GM21717 (cell line): ENCODE data around the gene SLC2A4RG.

ENCODE experiments used
- ATAC-seq: cut with Tn5 transposase; IDR thresholded peaks from one replicate; pipeline ENCODE4 v1.9.1; 2021; ENCODE audit warnings: mild to moderate bottlenecking, moderate library complexity; ENCODE audit not compliant: unreplicated experiment

Gene SLC2A4RG

GRCh38 chr20:63739130-63740069 is at the start of gene SLC2A4RG:
Gene SLC2A4RG (plus strand): TSS chr20:63739776. CDS start chr20:63739913, 137 bp downstream.
- ATAC-seq: peak; percentile 30

- no peak for ATAC-seq
These were observed 49.3 kb upstream of the SLC2A4RG start for GRCh38 chr20:63690003-63690897.

GRCh38 chr20:63690898-63691710 is 48.5 kb upstream of the SLC2A4RG start:
- no peak for ATAC-seq

GRCh38 chr20:63691711-63692435 is 47.7 kb upstream of the SLC2A4RG start:
- ATAC-seq: no peak

DNA sequence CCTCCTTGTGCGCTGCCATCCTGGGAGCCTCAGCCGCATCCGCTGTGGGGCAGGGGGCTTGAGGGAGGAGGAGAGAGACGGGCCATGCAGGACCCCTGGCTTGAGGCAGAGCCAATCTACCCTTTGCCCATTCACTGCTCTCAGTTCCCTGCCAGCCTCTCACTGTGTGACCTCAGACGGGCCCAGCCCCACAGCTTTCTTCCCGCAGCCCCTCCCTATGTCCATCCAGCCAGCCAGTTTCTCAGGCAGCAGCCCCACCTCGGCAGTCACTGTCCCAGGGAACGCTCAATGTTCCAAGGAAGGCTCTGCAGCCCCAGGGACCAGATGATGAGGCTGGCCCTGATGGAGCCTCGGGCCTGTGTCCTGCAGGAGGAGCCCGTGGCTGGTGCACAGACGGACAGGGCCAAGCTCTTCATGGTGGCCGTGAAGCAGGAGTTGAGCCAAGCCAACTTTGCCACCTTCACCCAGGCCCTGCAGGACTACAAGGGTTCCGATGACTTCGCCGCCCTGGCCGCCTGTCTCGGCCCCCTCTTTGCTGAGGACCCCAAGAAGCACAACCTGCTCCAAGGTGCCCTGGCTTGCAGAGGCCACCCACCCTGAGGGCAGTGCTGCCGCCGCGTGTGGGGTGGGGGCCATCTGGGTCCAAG is 47.0 kb upstream of the SLC2A4RG start:
- no peak for ATAC-seq

GRCh38 chr20:63693083-63693732 is 46.4 kb upstream of the SLC2A4RG start:
- no peak for ATAC-seq

DNA sequence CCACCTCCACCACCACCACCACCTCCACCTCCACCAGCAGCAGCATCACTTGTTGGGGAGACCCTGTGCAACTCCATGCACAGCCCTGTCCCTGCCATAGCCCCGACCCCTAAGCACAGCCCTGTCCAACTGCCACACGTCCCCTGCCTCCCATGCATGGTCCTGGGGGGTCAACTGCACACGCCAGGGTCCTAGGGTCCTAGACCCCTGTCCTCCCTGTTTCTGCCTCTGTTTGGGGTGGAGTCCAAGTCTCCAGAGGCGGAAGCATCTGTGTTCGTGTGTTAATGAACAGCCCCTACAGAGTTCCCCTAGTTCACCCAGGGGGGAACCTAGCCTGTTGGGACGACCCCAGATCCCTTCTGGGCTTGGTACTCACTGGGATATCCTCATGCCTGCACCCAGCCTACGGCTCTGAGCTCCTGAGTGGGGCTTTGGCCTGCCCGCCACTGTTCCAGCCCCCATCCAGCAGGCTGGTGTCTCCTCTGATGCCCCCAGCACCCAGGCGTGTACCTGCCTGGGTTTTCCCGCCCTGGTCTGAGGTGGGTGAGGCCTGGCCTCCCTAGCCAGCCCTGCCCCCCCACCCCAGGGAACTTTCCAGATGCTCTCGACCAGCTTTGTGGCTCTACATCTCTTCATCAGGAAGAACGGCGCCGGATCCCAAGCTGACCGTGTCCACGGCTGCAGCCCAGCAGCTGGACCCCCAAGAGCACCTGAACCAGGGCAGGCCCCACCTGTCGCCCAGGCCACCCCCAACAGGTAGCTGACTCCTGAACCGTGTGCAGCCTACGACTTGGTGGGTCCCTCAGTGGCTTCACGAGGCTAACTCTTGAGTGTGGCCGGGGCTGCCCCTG is 45.6 kb upstream of the SLC2A4RG start:
- ATAC-seq: no peak

DNA sequence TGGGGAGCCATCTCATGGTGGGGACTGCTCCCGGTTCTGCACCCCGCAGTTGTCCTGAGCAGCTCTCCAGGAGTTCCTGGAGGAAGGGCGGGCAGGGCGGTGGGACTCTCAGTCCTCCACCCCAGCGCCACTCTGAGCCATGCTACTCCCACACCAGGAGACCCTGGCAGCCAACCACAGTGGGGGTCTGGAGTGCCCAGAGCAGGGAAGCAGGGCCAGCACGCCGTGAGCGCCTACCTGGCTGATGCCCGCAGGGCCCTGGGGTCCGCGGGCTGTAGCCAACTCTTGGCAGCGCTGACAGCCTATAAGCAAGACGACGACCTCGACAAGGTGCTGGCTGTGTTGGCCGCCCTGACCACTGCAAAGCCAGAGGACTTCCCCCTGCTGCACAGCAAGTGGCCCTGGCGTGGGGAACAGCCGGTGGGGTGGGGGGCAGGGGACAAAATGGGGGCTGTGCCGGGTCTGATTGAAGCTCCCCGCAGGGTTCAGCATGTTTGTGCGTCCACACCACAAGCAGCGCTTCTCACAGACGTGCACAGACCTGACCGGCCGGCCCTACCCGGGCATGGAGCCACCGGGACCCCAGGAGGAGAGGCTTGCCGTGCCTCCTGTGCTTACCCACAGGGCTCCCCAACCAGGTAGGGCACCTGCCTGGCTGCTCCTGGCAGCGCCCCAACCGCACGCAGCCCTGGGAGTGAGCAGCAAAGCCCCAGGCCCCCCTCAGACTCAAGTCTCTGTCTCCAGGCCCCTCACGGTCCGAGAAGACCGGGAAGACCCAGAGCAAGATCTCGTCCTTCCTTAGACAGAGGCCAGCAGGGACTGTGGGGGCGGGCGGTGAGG is 44.8 kb upstream of the SLC2A4RG start:
- ATAC-seq: no peak

DNA sequence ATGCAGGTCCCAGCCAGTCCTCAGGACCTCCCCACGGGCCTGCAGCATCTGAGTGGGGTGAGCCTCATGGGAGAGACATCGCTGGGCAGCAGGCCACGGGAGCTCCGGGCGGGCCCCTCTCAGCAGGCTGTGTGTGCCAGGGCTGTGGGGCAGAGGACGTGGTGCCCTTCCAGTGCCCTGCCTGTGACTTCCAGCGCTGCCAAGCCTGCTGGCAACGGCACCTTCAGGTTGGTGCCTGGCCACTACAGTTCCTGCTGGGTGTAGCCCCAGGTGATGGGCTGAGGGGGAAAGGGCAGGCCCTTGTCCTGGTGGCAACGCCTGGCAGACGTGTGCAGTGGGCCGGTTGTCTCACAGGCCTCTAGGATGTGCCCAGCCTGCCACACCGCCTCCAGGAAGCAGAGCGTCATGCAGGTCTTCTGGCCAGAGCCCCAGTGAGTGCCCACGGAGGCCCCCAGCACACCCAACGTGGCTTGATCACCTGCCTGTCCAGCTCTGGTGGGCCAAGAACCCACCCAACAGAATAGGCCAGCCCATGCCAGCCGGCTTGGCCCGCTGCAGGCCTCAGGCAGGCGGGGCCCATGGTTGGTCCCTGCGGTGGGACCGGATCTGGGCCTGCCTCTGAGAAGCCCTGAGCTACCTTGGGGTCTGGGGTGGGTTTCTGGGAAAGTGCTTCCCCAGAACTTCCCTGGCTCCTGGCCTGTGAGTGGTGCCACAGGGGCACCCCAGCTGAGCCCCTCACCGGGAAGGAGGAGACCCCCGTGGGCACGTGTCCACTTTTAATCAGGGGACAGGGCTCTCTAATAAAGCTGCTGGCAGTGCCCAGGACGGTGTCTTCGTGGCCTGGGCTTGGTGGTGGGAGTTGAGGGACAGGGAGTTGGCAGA is 43.9 kb upstream of the SLC2A4RG start:
- no peak for ATAC-seq

- ATAC-seq: no peak
These were observed 43.3 kb upstream of the SLC2A4RG start for GRCh38 chr20:63696306-63696627.

DNA sequence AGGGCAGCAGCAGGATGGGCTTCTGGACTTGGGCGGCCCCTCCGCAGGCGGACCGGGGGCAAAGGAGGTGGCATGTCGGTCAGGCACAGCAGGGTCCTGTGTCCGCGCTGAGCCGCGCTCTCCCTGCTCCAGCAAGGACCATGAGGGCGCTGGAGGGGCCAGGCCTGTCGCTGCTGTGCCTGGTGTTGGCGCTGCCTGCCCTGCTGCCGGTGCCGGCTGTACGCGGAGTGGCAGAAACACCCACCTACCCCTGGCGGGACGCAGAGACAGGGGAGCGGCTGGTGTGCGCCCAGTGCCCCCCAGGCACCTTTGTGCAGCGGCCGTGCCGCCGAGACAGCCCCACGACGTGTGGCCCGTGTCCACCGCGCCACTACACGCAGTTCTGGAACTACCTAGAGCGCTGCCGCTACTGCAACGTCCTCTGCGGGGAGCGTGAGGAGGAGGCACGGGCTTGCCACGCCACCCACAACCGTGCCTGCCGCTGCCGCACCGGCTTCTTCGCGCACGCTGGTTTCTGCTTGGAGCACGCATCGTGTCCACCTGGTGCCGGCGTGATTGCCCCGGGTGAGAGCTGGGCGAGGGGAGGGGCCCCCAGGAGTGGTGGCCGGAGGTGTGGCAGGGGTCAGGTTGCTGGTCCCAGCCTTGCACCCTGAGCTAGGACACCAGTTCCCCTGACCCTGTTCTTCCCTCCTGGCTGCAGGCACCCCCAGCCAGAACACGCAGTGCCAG is 42.8 kb upstream of the SLC2A4RG start, which contains the start of gene TNFRSF6B:
Gene TNFRSF6B, plus strand, starts transcription at position 25 of the 729 bp plus-strand sequence. Its CDS starts 116 bp downstream, at position 141.
- ATAC-seq: no peak

GRCh38 chr20:63697357-63697867 is 42.2 kb upstream of the SLC2A4RG start:
- no peak for ATAC-seq

GRCh38 chr20:63697868-63698545 is 41.6 kb upstream of the SLC2A4RG start:
- no peak for ATAC-seq

DNA sequence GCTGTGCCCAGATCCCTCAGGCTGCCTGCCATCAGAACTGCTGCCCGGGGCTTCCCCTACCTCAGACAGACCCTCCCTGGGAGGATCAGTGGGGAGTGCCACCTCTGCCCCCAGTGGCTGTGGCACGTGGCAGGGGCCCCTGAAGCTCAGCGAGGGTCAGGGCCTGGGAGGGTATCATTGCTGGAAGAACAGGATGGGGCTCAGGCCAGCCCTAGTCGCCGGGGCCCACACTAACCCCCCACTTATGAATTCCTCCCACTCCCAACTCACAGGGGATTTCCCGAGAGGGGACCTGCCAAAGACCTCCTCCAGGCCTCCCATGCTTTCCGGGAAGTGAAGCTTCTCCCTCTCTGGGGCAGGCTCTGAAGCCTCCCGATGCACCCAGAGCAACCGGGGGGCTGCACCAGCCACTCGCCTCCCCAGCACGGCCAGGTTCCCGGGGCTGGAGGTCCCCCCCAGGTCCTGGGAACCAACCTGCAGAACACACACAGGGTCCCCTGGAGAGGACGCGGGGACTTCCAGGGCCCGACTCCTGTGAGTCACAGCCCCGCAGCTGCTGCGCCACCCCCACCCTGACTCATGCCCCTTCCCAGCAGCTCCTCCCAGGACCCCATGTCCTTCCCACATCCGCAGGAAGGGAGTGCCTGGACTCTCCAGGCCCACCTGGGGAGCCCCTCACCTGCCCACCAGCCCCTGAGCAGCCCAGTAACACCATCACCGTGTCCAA is 40.7 kb upstream of the SLC2A4RG start:
- no peak for ATAC-seq
